Measurements from ENCODE around the gene PAK1.

The PAK1 gene

DNA sequence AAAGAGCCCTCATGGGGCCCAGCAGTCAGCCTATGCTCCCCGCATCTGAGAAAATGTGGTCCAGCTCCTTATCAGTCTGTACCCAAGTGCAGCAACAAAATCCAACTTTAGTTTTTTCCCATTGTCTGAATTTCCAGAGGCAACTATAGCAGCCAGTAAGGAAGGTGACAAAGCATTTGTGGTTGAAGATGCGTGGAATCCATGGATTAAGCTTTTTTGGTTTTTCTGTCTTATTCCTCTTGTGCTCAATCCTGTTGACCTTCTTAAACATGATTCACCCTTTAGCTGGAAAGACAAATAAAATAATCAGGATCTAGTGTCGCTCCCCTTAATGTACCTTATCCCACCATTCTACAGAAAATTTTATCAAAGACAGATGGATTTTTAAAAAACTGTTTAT, 186.8 kb downstream of the PAK1 start:
- H2AFZ ChIP-seq (ENCODE audit: low read length): no peak overlapping the region
- peaks cover 0 to 7% (median 0%) of the 10 kb centered on the region in 3 experiments for H3K27me3 ChIP-seq (ENCODE audit: control insufficient read depth in 3 of 3, insufficient read depth in 3 of 3, low read depth in 1 of 3, low read length in 3 of 3)
- H2BK15ac ChIP-seq (ENCODE audit: low read length): no peak overlapping the region
- no peaks in the 10 kb centered on the region for H3K79me1 ChIP-seq (ENCODE audit: low read depth, low read length)
- H2BK120ac ChIP-seq (ENCODE audit: low read depth, low read length): no peak overlapping the region
- H3K27ac ChIP-seq (replicated peaks; ENCODE audit: low read length): no peak overlapping the region
- H2AK5ac ChIP-seq (ENCODE audit: low read depth, low read length): no peak overlapping the region
- no peak overlapping the region for H4K91ac ChIP-seq (ENCODE audit: low read depth, low read length, poor library complexity)
- no peak overlapping the region for H2BK5ac ChIP-seq (ENCODE audit: low read length)
- H3K4me2 ChIP-seq (ENCODE audit: insufficient read depth, low read length, poor library complexity, severe bottlenecking): no peak overlapping the region
- no CpG with 5 or more reads among the region's 3 CpGs for WGBS, 2 donors (ENCODE audit: extremely low coverage in 2 of 2, insufficient read length in 2 of 2, insufficient replicate concordance in 1 of 2)
- no peak for DNase-seq (ENCODE audit: low spot score)
- H2BK12ac ChIP-seq (ENCODE audit: low read length): no peak overlapping the region
- no peaks in the 10 kb centered on the region for H3K9me3 ChIP-seq (replicated peaks in 1 of 2; ENCODE audit: control insufficient read depth in 2 of 2, insufficient read depth in 1 of 2, low read depth in 1 of 2, low read length in 2 of 2)
- no peak overlapping the region for H4K8ac ChIP-seq (ENCODE audit: low read depth, low read length)
- H3K4ac ChIP-seq (ENCODE audit: low read length): no peak overlapping the region
- H3K4me3 ChIP-seq (ENCODE audit: low read length in 2 of 2): no peak overlapping the region
- peaks cover 0 to 1% of the 10 kb centered on the region in 2 donors for H3K36me3 ChIP-seq (replicated peaks in 1 of 2; ENCODE audit: control insufficient read depth in 2 of 2, insufficient read depth in 2 of 2, low read length in 2 of 2)
- no peak overlapping the region for H3K14ac ChIP-seq (ENCODE audit: low read length)
- H3K9ac ChIP-seq (ENCODE audit: low read depth, low read length, poor library complexity): no peak overlapping the region
- no peak overlapping the region for H3K23ac ChIP-seq (ENCODE audit: low read depth, low read length, poor library complexity)
- no peak overlapping the region for H3K18ac ChIP-seq (ENCODE audit: low read length)
- no peaks in the 10 kb centered on the region for H3K4me1 ChIP-seq (ENCODE audit: control insufficient read depth in 2 of 2, insufficient read depth in 1 of 2, low read depth in 1 of 2, low read length in 2 of 2)

DNA sequence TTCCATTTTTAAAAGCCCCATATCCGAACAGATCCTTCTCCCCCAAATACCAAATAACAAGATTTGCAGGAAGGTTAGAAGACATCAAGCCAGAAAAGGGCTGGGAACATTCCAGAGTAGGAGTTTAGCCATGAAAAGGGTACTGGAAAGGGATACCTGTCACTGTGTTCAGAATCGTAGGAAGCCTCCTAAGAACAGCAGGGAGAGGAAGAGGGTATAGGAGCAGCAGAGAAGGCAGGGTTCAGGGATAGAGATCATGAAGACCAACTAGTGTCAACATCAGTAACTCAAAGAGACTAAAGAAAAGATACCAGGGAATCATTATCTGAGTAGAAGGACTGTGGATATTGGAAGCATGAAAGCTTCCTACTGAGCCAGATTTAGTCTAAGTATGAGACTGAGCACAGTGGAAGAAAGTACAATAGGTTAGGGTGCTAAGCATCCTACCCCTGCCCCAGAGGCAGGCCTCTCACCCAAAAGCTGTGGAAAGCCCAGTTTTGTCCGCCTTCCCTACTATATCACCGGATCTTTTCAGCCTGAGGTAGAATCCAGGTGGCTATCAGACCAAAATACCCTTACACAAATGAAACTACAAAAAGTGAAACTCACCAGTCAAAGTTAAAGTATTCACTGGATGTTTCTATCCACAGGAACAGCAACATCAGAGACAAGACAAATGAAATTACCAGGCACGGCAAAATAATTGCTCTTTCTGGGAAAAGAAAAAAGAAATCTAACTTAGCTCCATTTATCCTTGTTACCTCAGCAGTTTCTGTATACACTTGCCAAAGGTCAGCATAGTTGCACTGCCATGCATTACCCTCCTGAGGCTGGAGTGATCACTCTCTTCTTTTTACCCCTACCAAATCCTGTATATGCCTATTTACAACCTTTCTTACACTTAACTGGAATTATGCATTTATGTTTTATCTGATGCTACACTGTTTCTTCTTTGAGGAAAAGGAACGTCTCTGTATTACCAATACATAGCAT, 189.1 kb downstream of the PAK1 start:
- Histone ChIP-seq H3K4me3 (ENCODE audit: low read length in 2 of 2) (no peak overlapping the region), H2BK12ac (ENCODE audit: low read length) (no peak overlapping the region), H3K27ac (replicated peaks; ENCODE audit: low read length) (no peak overlapping the region), H4K91ac (ENCODE audit: low read depth, low read length, poor library complexity) (no peak overlapping the region), H3K23ac (ENCODE audit: low read depth, low read length, poor library complexity) (no peak overlapping the region), H3K4ac (ENCODE audit: low read length) (no peak overlapping the region), H3K79me1 (ENCODE audit: low read depth, low read length) (no peaks in the 10 kb centered on the region), H3K4me1 (ENCODE audit: control insufficient read depth in 2 of 2, insufficient read depth in 1 of 2, low read depth in 1 of 2, low read length in 2 of 2) (no peaks in the 10 kb centered on the region), H2BK5ac (ENCODE audit: low read length) (no peak overlapping the region), H4K8ac (ENCODE audit: low read depth, low read length) (no peak overlapping the region), H2AK5ac (ENCODE audit: low read depth, low read length) (no peak overlapping the region), H2AFZ (ENCODE audit: low read length) (no peak overlapping the region), H3K36me3 (replicated peaks in 1 of 2; ENCODE audit: control insufficient read depth in 2 of 2, insufficient read depth in 2 of 2, low read length in 2 of 2) (peaks cover 0 to 1% of the 10 kb centered on the region in 2 donors), H3K9ac (ENCODE audit: low read depth, low read length, poor library complexity) (no peak overlapping the region), H3K27me3 (ENCODE audit: control insufficient read depth in 3 of 3, insufficient read depth in 3 of 3, low read depth in 1 of 3, low read length in 3 of 3) (peaks cover 0 to 7% (median 0%) of the 10 kb centered on the region in 3 experiments), H3K14ac (ENCODE audit: low read length) (no peak overlapping the region), H3K9me3 (replicated peaks in 1 of 2; ENCODE audit: control insufficient read depth in 2 of 2, insufficient read depth in 1 of 2, low read depth in 1 of 2, low read length in 2 of 2) (no peaks in the 10 kb centered on the region), H2BK15ac (ENCODE audit: low read length) (no peak overlapping the region), H3K4me2 (ENCODE audit: insufficient read depth, low read length, poor library complexity, severe bottlenecking) (no peak overlapping the region), H2BK120ac (ENCODE audit: low read depth, low read length) (no peak overlapping the region), H3K18ac (ENCODE audit: low read length) (no peak overlapping the region)
- no CpG with 5 or more reads among the region's 6 CpGs for WGBS, 2 donors (ENCODE audit: extremely low coverage in 2 of 2, insufficient read length in 2 of 2, insufficient replicate concordance in 1 of 2)
- no peak for DNase-seq (ENCODE audit: low spot score)

DNA sequence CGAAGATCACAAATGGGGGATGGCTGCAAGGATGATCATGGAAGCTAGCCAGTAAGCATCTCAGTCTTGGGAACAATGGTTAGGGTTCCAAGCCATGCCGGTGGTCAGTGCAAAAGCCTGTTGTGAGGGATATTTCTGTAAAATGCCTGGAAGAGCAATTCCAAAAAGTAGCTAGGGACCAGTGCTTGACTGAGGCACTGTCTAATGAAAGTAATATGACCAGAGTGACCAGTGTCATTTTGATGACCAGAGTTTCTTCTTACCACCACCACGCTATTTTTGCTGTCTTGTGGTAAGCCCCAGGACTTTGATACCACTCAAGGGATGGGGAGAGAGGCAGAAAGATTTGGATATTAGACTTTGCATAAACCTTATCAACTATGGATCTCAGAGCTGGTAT, 190.8 kb downstream of the PAK1 start:
- peaks cover 0 to 15% (median 0%) of the 10 kb centered on the region in 3 experiments for H3K27me3 ChIP-seq (ENCODE audit: control insufficient read depth in 3 of 3, insufficient read depth in 3 of 3, low read depth in 1 of 3, low read length in 3 of 3)
- no peak overlapping the region for H3K4me3 ChIP-seq (ENCODE audit: low read length in 2 of 2)
- no peak overlapping the region for H3K14ac ChIP-seq (ENCODE audit: low read length)
- H3K4me2 ChIP-seq (ENCODE audit: insufficient read depth, low read length, poor library complexity, severe bottlenecking): no peak overlapping the region
- H3K36me3 ChIP-seq (replicated peaks in 1 of 2; ENCODE audit: control insufficient read depth in 2 of 2, insufficient read depth in 2 of 2, low read length in 2 of 2): peaks cover 0 to 1% of the 10 kb centered on the region in 2 donors
- no peaks in the 10 kb centered on the region for H3K9me3 ChIP-seq (replicated peaks in 1 of 2; ENCODE audit: control insufficient read depth in 2 of 2, insufficient read depth in 1 of 2, low read depth in 1 of 2, low read length in 2 of 2)
- no peak overlapping the region for H3K18ac ChIP-seq (ENCODE audit: low read length)
- no peak overlapping the region for H2BK5ac ChIP-seq (ENCODE audit: low read length)
- no CpG with 5 or more reads among the region's 3 CpGs for WGBS, 2 donors (ENCODE audit: extremely low coverage in 2 of 2, insufficient read length in 2 of 2, insufficient replicate concordance in 1 of 2)
- H2BK15ac ChIP-seq (ENCODE audit: low read length): no peak overlapping the region
- no peak overlapping the region for H4K8ac ChIP-seq (ENCODE audit: low read depth, low read length)
- H4K91ac ChIP-seq (ENCODE audit: low read depth, low read length, poor library complexity): no peak overlapping the region
- no peak overlapping the region for H3K9ac ChIP-seq (ENCODE audit: low read depth, low read length, poor library complexity)
- no peaks in the 10 kb centered on the region for H3K4me1 ChIP-seq (ENCODE audit: control insufficient read depth in 2 of 2, insufficient read depth in 1 of 2, low read depth in 1 of 2, low read length in 2 of 2)
- H3K27ac ChIP-seq (replicated peaks; ENCODE audit: low read length): no peak overlapping the region
- H3K79me1 ChIP-seq (ENCODE audit: low read depth, low read length): no peaks in the 10 kb centered on the region
- no peak overlapping the region for H2BK120ac ChIP-seq (ENCODE audit: low read depth, low read length)
- no peak for DNase-seq (ENCODE audit: low spot score)
- H2AFZ ChIP-seq (ENCODE audit: low read length): no peak overlapping the region
- no peak overlapping the region for H3K23ac ChIP-seq (ENCODE audit: low read depth, low read length, poor library complexity)
- H3K4ac ChIP-seq (ENCODE audit: low read length): no peak overlapping the region
- H2BK12ac ChIP-seq (ENCODE audit: low read length): no peak overlapping the region
- no peak overlapping the region for H2AK5ac ChIP-seq (ENCODE audit: low read depth, low read length)

All from neuronal stem cell (in vitro differentiated cells).